HG02571 (cell line): ENCODE results near the gene AK1.

ENCODE experiments used
- ATAC-seq: cut with Tn5 transposase; IDR thresholded peaks from one replicate; pipeline ENCODE4 v1.9.1; 2021; ENCODE audit warnings: mild to moderate bottlenecking, moderate library complexity; ENCODE audit not compliant: unreplicated experiment

AK1 gene

DNA sequence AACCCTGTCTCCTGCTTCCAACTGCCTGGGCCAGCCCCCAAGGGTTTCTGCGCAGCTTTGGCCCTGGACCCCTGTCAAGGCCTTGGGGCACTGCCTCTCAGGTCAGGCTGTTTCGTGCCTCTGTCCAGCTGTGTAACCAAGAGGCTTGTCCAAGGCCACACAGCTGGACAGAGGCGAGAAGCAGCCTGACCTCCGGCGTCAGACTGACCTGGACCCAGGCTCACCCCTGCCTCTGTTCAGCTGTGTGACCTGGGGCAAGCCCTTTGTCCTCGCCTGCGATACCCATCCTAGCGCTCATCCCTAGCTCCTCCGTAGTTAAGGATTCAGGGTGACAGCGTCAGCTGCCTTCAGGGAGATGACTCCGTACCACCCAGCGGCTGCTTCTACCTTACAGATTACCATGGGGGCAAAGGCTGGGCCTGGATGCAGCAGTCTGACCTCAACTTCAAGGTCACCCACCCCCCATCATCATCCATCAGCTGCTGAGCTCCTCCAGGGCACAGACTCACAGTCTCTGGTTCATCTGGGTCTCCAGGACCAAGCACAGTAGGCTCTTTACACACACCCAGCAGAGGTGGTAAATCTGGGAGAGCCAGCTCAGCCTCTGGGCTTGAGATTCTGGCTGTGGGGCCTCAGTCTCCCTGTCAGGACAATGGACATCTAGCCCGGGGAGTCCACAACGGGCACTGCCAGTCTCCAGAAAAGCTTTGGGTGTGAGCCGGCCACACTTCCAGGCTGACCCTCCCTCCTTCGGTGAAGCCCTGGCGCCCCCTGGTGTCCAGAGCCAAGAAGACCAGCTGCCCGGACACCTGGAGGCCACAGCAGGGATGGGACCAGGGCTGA is 7.9 kb downstream of the AK1 start:
- ATAC-seq, result no peak

DNA sequence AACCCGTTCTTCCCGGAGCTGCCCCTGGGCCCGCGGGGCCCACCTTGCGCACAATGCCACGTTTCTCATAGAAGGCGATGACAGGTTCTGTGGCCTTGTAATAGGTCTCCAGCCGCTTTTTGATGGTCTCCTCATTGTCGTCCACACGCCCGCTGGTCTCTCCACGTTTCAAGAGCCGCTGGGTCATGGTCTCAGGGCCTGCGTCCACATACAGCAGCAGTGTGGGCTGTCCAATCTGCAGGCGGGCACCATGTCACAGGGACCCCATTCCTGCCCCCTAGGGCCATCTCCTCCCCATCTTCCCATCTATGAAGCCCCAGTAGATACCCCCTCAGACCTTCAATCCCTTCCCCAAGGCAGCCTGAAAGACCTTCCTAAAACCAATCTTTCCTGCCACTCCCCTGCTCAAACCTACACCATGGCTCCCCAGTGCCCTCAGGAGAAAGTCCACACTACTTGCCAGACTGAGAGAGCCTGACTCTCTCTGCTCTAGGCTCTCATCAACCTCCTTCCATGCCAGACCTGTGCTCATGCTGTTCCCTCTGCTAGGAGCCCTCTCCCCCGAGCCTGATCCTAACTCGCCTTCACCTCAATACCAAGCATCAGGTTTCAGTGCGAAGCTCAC is 9.1 kb downstream of the AK1 start:
- ATAC-seq, result no peak

- ATAC-seq, result no peak
Measured at GRCh38 chr9:127867356-127868277, 9.9 kb downstream of the AK1 start.

DNA sequence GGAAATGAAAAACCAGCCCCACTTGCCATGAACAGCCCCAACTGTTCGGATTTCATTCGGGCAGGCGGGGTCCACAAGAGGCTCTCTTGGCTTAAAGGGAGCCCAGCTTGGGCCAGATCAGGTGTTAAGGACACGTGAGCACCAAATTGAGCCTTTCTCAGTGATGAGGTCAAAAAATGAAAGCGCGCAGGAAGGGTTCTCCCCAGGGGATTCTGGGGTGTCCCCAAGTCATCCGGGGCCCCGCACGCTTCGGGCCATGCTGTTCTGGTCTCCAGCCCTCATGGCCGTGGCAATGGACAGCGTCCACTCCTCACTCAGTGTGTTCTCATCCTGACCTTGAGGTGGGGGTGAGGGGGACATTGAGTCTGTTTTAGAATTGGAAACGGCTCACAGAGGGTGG is 10.9 kb downstream of the AK1 start:
- no peak for ATAC-seq

- no peak for ATAC-seq
Measured at GRCh38 chr9:127865645-127866464, 11.6 kb downstream of the AK1 start.

DNA sequence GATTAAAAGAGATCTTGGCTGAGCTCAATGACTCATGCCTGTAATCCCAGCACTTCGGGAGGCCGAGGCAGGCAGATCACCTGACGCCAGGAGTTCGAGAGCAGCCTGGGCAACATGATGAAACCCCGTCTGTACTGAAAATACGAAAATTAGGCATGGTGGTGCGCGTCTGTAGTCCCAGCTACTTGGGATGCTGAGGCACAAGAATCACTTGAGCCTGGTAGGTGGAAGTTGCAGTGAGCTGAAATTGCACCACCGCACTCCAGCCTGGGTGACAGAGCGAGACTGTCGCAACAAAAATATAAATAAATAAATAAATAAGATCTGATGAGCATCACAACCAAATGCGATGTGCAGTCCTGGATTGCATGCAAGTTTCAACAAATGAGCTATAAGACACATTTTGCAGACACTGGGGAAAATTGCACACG is 14.3 kb downstream of the AK1 start:
- no peak for ATAC-seq

DNA sequence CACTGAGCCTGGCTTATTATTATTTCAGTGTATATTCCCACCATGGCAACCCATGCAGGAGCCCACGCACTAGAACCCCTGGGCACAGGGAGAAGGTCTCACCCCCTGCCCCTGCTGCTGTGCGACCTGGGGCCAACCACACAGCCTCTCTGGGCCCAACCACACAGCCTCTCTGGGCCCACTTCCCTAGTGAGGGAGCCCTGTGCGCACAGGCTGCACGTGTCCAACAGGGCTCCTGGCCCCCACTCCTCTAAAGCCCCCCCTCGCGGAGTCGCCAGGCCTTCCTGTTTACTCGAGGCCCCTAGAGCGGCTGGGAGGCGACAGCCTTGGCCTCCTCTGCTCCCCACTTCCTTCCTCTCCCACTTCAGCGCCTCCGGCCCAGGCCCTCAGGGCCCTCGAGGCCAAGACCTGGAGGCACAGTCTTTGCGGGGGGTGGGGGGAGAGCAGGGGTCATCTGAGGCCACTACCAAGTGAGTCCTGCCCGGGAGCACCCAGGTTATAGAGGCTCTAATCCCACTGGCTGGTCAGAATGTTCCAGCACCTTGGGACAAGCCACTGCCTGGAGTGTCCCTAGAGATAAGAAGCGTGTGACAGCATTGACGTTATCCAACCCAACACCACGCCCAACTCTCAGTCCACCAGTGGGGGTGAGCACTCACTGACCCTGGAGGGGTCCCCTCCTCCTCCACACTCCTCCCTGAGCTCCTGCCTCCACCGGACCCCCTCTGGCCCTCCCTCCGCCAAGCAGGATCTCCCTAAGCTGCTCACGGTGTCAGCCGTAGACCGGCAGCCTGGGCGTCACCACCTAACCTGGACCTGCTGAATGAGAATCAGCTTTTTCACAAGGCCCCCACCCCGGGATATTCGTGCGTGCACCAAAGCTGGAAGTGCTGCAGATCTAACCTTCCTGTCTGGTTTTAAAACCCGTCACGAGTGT is 15.1 kb downstream of the AK1 start:
- ATAC-seq, result no peak

- no peak for ATAC-seq
Measured at GRCh38 chr9:127860779-127861178, 16.7 kb downstream of the AK1 start.

DNA sequence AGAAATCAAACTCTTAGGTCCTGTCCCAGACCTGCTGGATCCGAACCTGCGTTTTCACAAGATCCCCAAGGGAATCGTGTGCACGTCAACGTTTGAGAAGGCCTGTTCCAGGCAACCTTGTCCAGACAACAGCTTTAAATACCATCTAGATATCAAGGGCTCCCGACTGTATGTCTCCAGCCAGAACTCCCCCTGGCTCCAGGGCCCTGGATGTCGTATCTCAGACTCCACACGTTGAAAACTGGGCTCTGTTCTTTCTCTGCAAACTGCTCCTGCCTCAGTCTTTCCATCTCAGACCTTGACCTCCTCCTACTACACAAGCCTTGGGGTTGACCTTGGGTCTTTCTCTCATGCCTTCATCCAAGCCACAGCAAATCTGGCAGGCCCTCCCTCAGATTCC is 17.2 kb downstream of the AK1 start:
- ATAC-seq, result no peak

DNA sequence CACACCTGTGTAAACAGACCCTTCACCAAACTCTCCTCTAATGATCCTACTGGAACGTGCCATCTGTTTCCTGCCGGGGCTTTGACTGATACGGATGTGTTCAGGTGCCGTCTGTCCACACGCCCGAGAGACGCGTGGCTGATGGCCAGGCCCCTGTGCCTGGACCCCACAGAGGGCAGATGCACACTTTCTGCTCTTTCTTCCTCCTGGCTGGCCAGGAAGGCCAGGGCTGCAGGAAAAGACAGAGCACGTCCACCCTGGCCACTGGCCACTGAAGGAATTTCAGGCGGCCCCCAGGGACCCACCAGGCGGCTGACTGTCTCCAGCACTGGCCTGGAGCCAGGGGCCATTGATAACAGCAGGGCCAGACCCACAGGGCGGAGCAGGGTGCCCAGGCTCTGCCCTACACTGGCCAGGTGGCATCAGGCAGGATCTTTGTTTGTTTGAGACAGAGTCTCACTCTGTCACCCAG is 19.4 kb downstream of the AK1 start:
- ATAC-seq, result no peak

GRCh38 chr9:127857278-127857677 is 20.2 kb downstream of the AK1 start:
- ATAC-seq, result no peak

DNA sequence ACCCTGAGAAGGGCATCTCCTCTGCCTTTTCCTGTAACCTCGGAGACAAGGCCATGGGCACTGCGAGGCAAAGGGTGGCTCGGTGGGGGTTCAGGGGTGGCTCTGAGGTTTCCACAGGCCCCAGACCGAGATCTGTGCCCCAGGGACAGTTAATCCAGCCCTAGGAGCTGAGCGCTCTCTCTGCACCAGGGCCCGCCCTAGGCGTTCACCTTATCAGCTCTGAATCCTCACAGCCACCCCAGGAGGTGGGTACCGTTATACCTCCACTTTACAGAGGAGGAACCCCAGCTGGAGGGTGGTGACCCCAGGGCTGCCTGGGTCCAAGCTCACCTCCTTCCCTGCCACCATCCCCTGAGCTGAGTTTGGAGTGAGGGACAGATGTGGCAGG is 20.8 kb downstream of the AK1 start:
- no peak for ATAC-seq

- ATAC-seq, result no peak
Measured at GRCh38 chr9:127856094-127856728, 21.3 kb downstream of the AK1 start.

- ATAC-seq, result no peak
Measured at GRCh38 chr9:127855522-127855921, 22.0 kb downstream of the AK1 start.

- ATAC-seq, result no peak
Measured at GRCh38 chr9:127854960-127855359, 22.5 kb downstream of the AK1 start.

- no peak for ATAC-seq
Measured at GRCh38 chr9:127854184-127854806, 23.2 kb downstream of the AK1 start, which contains the start of gene ENG. Gene ENG, minus strand, starts transcription at chr9:127854658. Its CDS starts 303 bp downstream, at chr9:127854355.

DNA sequence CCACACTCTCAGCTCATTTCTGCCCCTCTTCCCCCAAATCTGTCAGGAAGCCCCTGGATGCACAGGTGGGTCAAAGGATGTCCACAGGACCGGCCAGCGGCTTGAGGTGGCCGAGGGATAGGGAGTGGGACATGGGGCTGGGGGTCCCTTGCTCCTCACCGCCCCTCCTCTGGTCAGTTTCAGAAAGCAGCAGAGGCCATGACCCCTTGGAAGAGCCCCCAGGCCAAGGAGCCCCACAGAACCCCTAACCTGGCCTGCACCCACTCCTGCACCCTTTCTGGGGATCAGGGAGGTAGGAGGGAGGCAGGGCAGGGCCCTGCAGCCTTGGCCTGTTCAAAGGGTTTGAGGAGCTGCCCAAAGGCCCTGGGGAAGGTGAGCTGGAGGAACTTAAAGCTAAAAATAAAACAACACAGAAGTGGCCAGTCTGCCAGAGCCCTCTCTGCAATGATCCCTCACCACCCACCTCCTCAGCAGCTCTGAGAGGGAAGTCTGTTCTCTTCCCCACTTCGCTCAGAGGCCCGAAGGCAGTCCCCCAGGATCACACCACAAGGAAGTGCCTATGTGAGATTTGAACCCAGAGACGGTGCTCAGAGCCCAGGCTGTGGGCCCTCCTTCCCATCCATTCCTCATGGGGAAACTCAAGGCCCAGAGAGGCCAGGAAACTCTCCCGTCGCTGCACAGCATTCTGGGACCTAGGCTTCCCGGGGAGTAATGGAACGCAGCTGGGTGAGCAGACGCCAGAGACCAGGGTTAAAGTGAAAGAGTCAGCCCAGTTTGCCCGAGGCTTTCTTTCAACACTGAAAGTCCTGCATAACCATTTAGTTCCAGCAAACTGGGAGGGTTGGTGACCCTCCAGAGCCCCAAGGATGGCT is 23.9 kb downstream of the AK1 start:
- ATAC-seq, result no peak
